ENCODE data around the gene ANO2. TPM values are rescaled to one million over a fixed set of nuclear protein-coding genes. Genes with fewer than 3 reads are reported as not detected.

The ANO2 gene
- total RNA-seq, 1 experiment from 2014 or later = 0.68 TPM

GRCh38 chr12:5758347-5758746, 186.7 kb downstream of the ANO2 start:
- intact Hi-C loops (cut with micrococcal nuclease; ENCODE audit: unreplicated experiment) = no loop called here
- Mint-ChIP-seq H3K9me3 (ENCODE audit: unreplicated experiment) (peaks cover 34% of the 10 kb centered on the region), H3K36me3 (ENCODE audit: insufficient read depth, unreplicated experiment) (no peaks in the 10 kb centered on the region), H3K27ac (ENCODE audit: unreplicated experiment) (no peak overlapping the region), H3K4me1 (ENCODE audit: low read depth, unreplicated experiment) (no peaks in the 10 kb centered on the region), H3K27me3 (ENCODE audit: insufficient read depth, unreplicated experiment) (peaks cover 29% of the 10 kb centered on the region), H3K4me3 (ENCODE audit: unreplicated experiment) (no peak overlapping the region)
- Histone ChIP-seq H3K36me3 (ENCODE audit: control insufficient read depth, insufficient read depth, low read length) (no peaks in the 10 kb centered on the region), H3K27me3 (replicated peaks; ENCODE audit: control insufficient read depth, insufficient read depth, low read length) (no peaks in the 10 kb centered on the region), H3K4me1 (no peaks in the 10 kb centered on the region), H3K9me3 (no peaks in the 10 kb centered on the region; the same call in 1 of the 2 replicates), H3K4me3 (ENCODE audit: low read depth, low read length) (no peak overlapping the region)
- ChIA-PET CTCF (no interaction called here), POLR2A (no interaction called here)
- TF ChIP-seq CTCF (IDR thresholded peaks at IDR 0.05; ENCODE audit: insufficient read depth in 1 of 2, low read depth in 1 of 2, low read length in 1 of 2, severe bottlenecking in 1 of 2, unreplicated experiment in 1 of 2) = no peak
- no peak for DNase-seq
- BruUV-seq (replicated peaks) = no TSS peak

GRCh38 chr12:5756338-5756842, 188.7 kb downstream of the ANO2 start:
- no peaks in the 10 kb centered on the region for H3K4me1 ChIP-seq
- no peaks in the 10 kb centered on the region for H3K27me3 ChIP-seq (replicated peaks; ENCODE audit: control insufficient read depth, insufficient read depth, low read length)
- ChIA-PET CTCF (interaction anchor here (1.0 kb wide), 1 partner anchor 11 kb away, joined by 3 read pairs; no protein-coding TSS in a partner anchor), POLR2A (no interaction called here)
- no peaks in the 10 kb centered on the region for H3K36me3 ChIP-seq (ENCODE audit: control insufficient read depth, insufficient read depth, low read length)
- H3K9me3 ChIP-seq = no peaks in the 10 kb centered on the region; the same call in 1 of the 2 replicates
- peaks cover 28% of the 10 kb centered on the region for H3K27me3 Mint-ChIP-seq (ENCODE audit: insufficient read depth, unreplicated experiment)
- no peaks in the 10 kb centered on the region for H3K4me1 Mint-ChIP-seq (ENCODE audit: low read depth, unreplicated experiment)
- H3K36me3 Mint-ChIP-seq (ENCODE audit: insufficient read depth, unreplicated experiment) = no peaks in the 10 kb centered on the region
- no peak for TF ChIP-seq CTCF (IDR thresholded peaks at IDR 0.05; ENCODE audit: insufficient read depth in 1 of 2, low read depth in 1 of 2, low read length in 1 of 2, severe bottlenecking in 1 of 2, unreplicated experiment in 1 of 2)
- no peak overlapping the region for H3K27ac Mint-ChIP-seq (ENCODE audit: unreplicated experiment)
- intact Hi-C loops (cut with micrococcal nuclease; ENCODE audit: unreplicated experiment) = no loop called here
- H3K4me3 Mint-ChIP-seq (ENCODE audit: unreplicated experiment) = no peak overlapping the region
- BruUV-seq (replicated peaks) = no TSS peak
- H3K9me3 Mint-ChIP-seq (ENCODE audit: unreplicated experiment) = peaks cover 34% of the 10 kb centered on the region
- H3K4me3 ChIP-seq (ENCODE audit: low read depth, low read length) = no peak overlapping the region
- no peak for DNase-seq

- no peaks in the 10 kb centered on the region for H3K27me3 ChIP-seq (replicated peaks; ENCODE audit: control insufficient read depth, insufficient read depth, low read length)
- no peak for DNase-seq
- no peak overlapping the region for H3K4me3 ChIP-seq (ENCODE audit: low read depth, low read length)
- no peaks in the 10 kb centered on the region for H3K9me3 ChIP-seq
- POLR2A ChIA-PET = no interaction called here
- BruUV-seq (replicated peaks) = no TSS peak
- no peak overlapping the region for H3K4me3 Mint-ChIP-seq (ENCODE audit: unreplicated experiment)
- no peak overlapping the region for H3K27ac Mint-ChIP-seq (ENCODE audit: unreplicated experiment)
- intact Hi-C loops (cut with micrococcal nuclease; ENCODE audit: unreplicated experiment) = no loop called here
- no peak for TF ChIP-seq CTCF (IDR thresholded peaks at IDR 0.05; ENCODE audit: insufficient read depth in 1 of 2, low read depth in 1 of 2, low read length in 1 of 2, severe bottlenecking in 1 of 2, unreplicated experiment in 1 of 2)
- no peaks in the 10 kb centered on the region for H3K36me3 ChIP-seq (ENCODE audit: control insufficient read depth, insufficient read depth, low read length)
- CTCF ChIA-PET = no interaction called here
- peaks cover 2% of the 10 kb centered on the region for H3K27me3 Mint-ChIP-seq (ENCODE audit: insufficient read depth, unreplicated experiment)
- no peaks in the 10 kb centered on the region for H3K9me3 Mint-ChIP-seq (ENCODE audit: unreplicated experiment)
- no peaks in the 10 kb centered on the region for H3K4me1 Mint-ChIP-seq (ENCODE audit: low read depth, unreplicated experiment)
- H3K4me1 ChIP-seq = no peaks in the 10 kb centered on the region
- H3K36me3 Mint-ChIP-seq (ENCODE audit: insufficient read depth, unreplicated experiment) = no peaks in the 10 kb centered on the region
These were observed 197.0 kb downstream of the ANO2 start for GRCh38 chr12:5748027-5748426.
